ENCODE results near the gene GXYLT1. TPM values are rescaled to one million over a fixed set of nuclear protein-coding genes. Genes with fewer than 3 reads are reported as not detected.

The GXYLT1 gene
- total and polyA plus RNA-seq, 2 experiments from 2014 or later: 3.9 to 13.4 TPM

- Mint-ChIP-seq H3K4me3 (no peak overlapping the region), H3K9me3 (peaks cover 15% of the 10 kb centered on the region), H3K27me3 (ENCODE audit: insufficient read depth, low read depth, poor library complexity) (no peaks in the 10 kb centered on the region), H3K27ac (no peak overlapping the region), H3K36me3 (ENCODE audit: low read depth) (peaks cover 10% of the 10 kb centered on the region; the same call in 2 of the 3 replicates), H3K4me1 (peaks cover 9% of the 10 kb centered on the region; the same call in 2 of the 3 replicates)
- Histone ChIP-seq H3K27ac (ENCODE audit: low read depth) (no peak overlapping the region), H3K36me3 (ENCODE audit: insufficient read depth) (peaks cover 5% of the 10 kb centered on the region; the same call in 1 of the 2 replicates), H3K4me3 (no peak overlapping the region), H3K79me2 (replicated peaks; ENCODE audit: insufficient read depth) (no peaks in the 10 kb centered on the region), H3K4me2 (no peak overlapping the region), H3K27me3 (ENCODE audit: insufficient read depth) (no peaks in the 10 kb centered on the region), H3K9me2 (ENCODE audit: insufficient read depth) (no peaks in the 10 kb centered on the region), H2AFZ (no peak overlapping the region), H4K20me1 (replicated peaks; ENCODE audit: insufficient read depth) (no peaks in the 10 kb centered on the region), H3F3A (replicated peaks; ENCODE audit: low read depth) (no peaks in the 10 kb centered on the region), H3K4me1 (ENCODE audit: insufficient read depth) (peaks cover 11% of the 10 kb centered on the region)
- TF ChIP-seq CTCF (conservative IDR thresholded peaks at IDR 0.05; ENCODE audit: low read depth in 2 of 2) (no peak), ETS1 (IDR thresholded peaks at IDR 0.05) (no peak), REST (IDR thresholded peaks at IDR 0.05; ENCODE audit: unreplicated experiment) (no peak), STAT1 (IDR thresholded peaks at IDR 0.05; ENCODE audit: unreplicated experiment) (no peak), ZNF331 (CRISPR knock-in tag; IDR thresholded peaks at IDR 0.05; ENCODE audit: low read depth) (no peak), POLR2AphosphoS5 (IDR thresholded peaks at IDR 0.05; ENCODE audit: low read depth) (no peak), EZH2 (IDR thresholded peaks at IDR 0.05; ENCODE audit: low read depth, unreplicated experiment) (no peak)
- ATAC-seq (no peak), DNase-seq (ENCODE audit: low spot score) (no peak)
Observed at GRCh38 chr12:42173961-42174521, 29.4 kb upstream of the GXYLT1 start.
